H54 (cell line): ENCODE data around the gene ALK.
"Not testable (repeated sequence)": the region's sequence is repeated elsewhere in the genome, so short reads cannot be mapped to it uniquely, and the experiment has no call there.

ENCODE experiments used
- DNase-seq: peaks from one replicate; pipeline ENCODE4 v3.0.0; 2011; ENCODE audit warnings: low spot score, mixed read lengths; ENCODE audit not compliant: insufficient read length
- FAIRE-seq: peaks from 3 replicates; lab custom pipeline; 2011; peaks lifted over from hg19 to GRCh38; lab: Jason Lieb, UNC
- POLR2A ChIP-seq: IDR thresholded peaks from 2 replicates; pipeline ENCODE4 v1.6.1; 2011; ENCODE audit warnings: low read depth, mild to moderate bottlenecking, low read length

Gene ALK

DNA sequence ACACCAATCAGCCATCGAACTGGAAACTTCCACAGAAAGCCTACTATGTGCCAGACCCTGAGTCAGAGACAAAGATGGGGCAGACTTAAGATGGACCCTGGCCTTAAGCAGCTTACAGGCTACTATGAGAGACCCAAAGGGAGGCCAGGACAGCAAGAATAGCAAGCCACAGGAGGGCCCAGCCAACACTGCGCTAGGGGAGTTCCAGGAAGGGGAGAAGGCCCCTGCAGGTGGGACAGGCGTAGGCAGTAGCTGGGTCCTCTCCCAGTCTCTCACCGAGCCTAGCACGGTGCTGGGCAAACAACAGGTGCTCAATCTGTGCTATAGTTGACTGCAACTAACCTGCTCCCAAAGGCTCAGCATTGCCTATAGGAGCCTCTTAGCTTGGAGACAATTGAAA, 670.0 kb downstream of the ALK start:
- FAIRE-seq (no peak), DNase-seq (no peak)
- no peak for TF ChIP-seq POLR2A

DNA sequence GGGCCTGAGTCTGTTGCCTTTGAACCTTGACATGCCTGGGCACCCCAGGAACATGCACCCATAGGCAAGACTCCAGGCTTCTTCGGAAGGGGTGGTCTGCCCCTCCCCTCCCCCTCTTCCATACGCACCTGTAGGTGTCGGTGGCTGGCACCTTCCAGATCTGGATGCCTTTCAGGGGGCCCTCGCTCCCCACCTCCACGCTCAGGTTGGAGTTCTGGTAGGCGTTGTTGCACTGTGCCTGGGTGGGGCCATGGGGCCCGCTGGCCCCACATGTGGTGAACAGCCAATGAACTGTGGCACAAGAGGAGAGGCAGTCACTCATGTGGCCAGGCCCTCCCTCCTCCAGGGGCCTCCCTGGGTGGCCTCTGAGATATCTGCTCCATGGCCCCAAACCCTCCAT, 670.4 kb downstream of the ALK start:
- FAIRE-seq (no peak), DNase-seq (no peak)
- no peak for TF ChIP-seq POLR2A

- TF ChIP-seq POLR2A: no peak
- FAIRE-seq (no peak), DNase-seq (no peak)
These were observed 671.6 kb downstream of the ALK start for GRCh38 chr2:29249666-29250253.

DNA sequence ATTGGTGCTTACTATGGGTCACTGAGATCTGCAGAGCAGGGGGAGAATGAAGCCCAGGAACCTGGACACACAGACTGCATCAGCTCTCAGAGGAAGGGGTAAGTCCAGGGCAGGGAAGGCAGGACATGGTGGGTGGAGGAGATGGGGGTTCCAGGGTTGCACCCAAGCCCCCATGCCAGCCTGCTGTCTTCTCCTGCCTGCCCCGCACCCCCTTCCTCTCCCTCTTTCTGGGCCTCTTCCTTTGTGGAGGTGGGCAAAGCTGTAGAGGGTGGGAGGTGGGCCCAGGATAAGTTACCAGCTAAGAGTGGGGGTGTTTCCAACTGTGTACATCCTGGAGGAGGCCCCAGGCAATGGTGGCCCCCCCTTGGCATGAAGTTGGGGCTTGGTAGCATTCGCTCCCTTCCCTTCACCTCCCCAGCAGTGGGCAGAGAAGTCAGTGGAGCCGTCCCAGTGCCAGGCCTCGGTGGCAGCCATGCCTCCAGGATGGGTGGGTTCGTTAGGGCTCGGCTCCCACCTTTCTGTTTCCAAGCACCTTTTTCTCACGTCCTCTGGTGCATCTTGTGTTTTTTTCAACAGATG, 674.0 kb downstream of the ALK start:
- TF ChIP-seq POLR2A: no peak
- DNase-seq (no peak), FAIRE-seq (no peak)

DNA sequence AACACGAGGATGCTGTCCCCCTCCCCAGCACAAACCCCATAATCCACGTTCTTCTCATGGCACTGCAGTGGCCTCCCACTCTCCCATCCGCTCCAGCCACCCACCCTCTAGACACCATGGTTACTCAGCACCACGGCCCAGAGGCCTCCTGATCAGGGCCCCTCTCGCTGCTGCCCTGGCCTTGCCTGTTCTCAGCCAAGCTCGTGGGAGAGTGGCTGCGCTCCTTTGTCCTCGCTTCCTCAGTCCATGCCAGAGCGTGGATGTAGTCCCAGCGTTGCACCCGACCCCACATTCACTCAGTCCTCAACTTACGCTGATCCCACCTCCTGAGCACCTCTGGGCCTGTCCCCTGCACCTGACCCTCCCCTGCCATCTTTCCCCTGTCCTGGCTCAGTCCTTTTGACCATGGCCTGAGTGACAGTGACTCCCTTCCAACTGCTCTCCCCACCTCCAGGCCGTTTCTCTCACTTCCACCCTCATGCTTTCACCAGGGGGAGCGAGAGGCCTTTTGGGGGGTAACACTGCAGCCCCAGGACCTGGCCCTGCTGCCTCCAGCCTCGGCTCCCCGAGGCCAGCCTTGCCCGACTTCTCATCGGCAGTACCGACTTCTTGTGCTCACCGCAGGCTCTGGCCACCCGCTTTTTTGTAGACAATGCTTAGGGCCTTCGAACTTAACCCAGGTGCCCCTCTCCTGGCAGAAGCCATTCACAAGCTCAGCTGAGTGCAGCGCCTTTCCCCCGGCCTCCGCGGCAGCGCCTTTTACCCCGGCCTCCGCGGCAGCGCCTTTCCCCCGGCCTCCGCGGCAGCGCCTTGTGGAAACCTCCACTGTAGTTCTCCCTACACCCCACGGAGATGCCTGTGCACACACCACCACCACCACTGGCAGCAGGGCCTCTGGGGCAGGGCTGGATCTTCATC, 674.7 kb downstream of the ALK start:
- no peak for TF ChIP-seq POLR2A
- DNase-seq (no peak), FAIRE-seq (no peak)

DNA sequence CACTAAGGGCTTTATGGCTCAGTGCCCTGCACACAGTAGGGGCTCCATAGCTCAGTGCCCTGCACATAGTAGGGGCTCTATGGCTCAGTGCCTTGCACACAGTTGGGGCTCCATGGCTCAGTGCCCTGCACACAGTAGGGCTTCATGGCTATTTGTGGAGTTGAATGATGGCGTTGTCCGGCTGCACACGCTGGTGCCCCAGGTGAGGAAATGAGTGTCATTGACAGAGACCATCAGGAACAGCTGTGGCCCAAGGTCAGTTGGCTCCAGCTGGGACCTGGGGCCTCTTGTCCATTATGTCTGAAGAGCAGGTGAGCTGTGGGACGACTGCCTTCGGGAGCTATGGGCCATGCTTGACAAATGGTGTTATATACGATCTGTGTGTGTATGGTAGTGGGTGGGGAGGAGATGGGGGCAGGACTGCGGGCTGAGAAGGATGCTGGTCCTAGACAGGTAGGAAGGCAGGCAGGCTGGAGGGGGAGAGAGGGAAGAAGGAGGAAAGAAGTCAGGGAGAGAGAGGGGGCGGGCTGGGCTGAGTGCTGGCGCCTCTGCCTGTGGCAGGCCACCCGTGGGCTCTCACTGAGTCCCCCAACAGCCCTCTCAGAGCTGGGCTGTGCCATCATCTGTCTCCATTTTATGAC, 675.5 kb downstream of the ALK start:
- no peak for TF ChIP-seq POLR2A
- FAIRE-seq (no peak), DNase-seq (no peak)

GRCh38 chr2:29245035-29245741, 676.2 kb downstream of the ALK start:
- DNase-seq, FAIRE-seq: not testable (repeated sequence)

DNA sequence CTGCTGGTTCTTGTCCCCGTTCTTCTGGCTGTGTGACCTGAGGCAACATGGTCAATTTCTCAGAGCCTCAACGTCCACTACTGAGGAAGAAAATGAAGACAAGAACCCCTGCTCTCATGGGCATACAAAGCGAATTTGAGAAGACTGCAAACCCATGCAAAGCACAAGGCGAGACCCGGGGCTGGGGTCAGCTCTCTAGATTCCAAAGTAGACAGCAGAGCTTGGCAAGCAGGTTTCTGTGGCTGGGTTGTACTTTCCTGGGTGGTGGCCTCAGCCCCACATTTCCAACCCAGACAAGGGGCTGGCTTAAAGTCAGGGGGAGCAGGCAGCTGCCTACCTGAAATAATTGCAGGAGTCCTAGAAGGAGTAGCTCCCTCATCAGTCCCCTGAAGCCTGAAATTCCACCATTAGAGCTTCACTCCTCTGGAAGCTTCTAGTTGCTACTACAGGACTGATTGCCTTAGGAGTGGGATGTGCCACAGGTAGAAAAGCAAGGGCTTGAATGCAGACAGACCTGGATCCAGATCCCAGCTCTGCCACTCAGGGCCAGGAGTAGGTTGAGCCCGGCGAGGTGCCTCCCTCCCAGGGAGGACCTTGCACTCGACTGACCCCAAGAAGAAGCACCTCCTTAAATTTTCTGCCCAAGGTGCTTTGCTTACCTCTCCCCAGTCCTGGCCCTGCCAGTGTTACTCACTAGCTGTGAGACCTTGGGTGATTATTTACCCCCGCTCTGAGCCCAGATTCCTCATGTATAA, 678.6 kb downstream of the ALK start:
- no peak for FAIRE-seq
- no peak for DNase-seq
- TF ChIP-seq POLR2A: no peak

DNA sequence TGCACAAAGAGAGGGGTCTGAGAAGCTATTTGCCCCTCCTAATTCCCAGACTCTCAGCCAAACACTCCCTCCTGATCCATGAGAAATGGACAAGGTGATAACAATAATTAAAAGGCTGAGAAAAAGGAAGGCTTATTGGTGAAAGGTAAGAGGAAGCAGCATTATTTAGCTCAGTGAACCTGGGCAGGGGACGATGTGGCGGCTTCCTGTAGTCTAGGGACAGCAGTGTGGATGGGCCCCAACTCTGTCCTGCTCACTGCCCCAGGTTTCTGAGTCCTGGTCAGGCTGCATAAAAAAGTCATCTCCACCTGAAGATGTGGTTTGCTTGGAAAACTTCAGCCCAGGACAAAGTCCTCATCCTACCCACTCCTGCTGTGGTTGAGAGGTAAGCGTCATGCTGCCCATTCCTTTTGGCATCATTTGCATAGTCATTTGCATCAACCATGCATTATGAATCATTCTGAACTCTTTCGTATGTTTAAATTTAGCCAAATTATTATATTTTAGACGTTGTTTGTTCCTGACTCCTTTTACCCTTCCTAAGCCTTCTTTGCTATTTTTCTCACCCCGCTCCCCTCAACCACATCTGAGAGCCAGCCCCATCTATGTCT, 679.3 kb downstream of the ALK start:
- DNase-seq (no peak), FAIRE-seq (no peak)
- TF ChIP-seq POLR2A: no peak

- DNase-seq (no peak), FAIRE-seq (no peak)
- TF ChIP-seq POLR2A: no peak
These were observed 680.0 kb downstream of the ALK start for GRCh38 chr2:29241341-29241740.

DNA sequence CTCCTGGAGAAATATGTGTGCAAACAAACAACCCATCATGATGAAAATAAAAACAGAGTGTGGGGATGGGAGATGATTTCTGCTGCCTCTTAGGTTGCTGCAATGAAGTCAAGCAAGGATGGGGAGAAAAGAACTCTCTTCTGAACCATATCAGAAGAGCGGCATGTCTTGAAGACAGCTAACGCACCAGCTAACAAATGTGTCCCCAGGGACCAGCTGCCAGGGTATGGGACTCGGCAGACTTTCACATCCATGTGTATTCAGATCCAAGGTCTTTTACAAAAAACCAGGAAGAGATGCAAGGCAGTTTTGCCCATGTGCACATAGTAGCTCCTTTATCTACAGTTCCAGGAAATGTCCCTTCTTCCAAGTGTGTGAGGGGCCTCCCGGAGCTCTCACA, 680.8 kb downstream of the ALK start:
- DNase-seq (no peak), FAIRE-seq (no peak)
- TF ChIP-seq POLR2A: no peak

- FAIRE-seq (no peak), DNase-seq (no peak)
- TF ChIP-seq POLR2A: no peak
These were observed 682.0 kb downstream of the ALK start for GRCh38 chr2:29239209-29239960.
